Astrocyte of the spinal cord (primary cell): ENCODE results near the gene MRGPRG.
"Not testable (repeated sequence)": the region's sequence is repeated elsewhere in the genome, so short reads cannot be mapped to it uniquely, and the experiment has no call there.

Experiments used
- DNase-seq: peaks from one replicate; pipeline ENCODE4 v3.0.0; 2011; ENCODE audit warnings: low read depth, low spot score
- H3K4me3 ChIP-seq: 2 replicates; pipeline ENCODE4 v1.5.1; 2011; ENCODE audit warnings: low read depth, mild to moderate bottlenecking, low read length, moderate library complexity
- CTCF ChIP-seq: IDR thresholded peaks from 2 replicates; pipeline ENCODE4 v1.5.1; 2012; ENCODE audit warnings: low read depth, mild to moderate bottlenecking, low read length, inconsistent platforms
- in situ Hi-C: cut with HindIII; loops from 2 replicates; pipeline ENCODE4 v1.10.0; 2017; ENCODE audit warnings: low sequenced_read_pairs

The MRGPRG gene

DNA sequence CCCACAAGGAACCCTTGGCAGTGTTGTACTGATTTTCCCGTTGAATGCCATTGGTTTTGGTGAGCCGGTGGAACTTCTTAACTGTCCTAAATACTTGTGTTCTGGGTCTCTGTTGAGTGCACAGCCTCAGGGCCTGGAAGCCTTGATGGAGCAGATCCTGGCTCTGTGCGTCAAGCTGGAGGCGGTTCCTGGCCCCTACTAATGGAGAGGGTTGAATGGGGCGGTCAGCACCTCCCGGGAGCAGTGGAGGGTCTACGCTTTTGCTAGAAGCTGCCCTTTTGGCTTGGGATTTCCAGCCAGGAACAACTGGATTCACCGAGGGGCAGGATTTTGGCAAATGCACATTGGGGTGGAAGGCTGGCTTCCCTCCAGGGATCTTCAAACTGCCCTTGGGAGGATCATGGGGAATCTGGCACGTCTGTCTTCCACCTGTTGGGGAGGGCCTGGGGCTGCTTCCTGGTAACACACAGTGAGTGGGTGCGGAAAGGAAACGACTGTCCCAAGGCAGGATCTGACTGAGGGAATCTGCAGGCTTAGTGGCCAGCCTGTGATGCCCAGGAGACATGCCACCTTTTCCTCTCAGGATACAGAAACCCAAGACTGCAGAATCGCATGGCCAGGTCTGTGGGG, 46.6 kb downstream of the MRGPRG start:
- TF ChIP-seq CTCF = no peak
- DNase-seq = no peak
- in situ Hi-C loops = no loop called here
- H3K4me3 ChIP-seq = no peak overlapping the region

DNA sequence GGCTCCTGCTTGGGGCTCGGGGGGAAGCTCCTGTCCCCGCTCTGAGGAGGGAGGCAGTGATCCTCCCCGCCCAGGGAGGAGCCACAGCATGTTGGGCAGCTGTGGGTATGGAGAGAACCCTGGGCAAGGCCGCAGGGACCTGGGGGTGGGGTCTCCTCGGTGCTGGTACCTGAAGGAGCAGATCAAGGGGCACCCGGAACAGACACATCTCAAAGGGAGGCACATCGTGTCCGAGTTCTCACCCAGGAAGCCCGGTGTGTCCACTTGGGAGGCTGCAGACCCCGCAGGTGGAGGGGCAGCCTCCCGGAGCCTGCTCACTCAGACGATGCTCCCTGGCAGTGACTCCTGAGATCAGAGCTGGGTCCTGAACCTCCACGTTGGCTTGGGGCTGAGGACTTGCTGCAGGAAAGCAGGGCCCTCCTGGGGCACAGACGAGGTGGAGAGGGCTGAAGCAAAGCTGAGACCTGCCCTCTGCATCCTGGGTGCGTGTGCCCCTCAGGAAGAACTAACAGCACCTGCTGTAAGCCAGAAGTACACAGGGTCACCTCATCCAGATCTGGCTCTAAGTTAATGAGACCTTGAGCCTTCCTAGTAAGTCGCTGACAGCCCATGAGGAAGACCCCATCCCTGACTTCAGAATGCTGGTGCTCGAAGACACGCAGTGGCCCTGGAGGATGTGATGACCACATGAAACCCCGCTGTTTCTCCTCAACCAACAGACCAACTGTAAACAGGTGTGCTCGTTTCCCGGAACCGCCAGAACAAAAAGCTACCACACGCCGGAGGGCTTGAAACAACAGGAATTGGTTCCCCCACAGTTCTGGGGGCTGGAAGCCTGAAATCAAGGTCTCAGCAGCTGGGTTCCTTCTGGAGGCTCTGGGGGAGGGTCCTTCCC, 47.6 kb downstream of the MRGPRG start:
- in situ Hi-C loops = no loop called here

DNA sequence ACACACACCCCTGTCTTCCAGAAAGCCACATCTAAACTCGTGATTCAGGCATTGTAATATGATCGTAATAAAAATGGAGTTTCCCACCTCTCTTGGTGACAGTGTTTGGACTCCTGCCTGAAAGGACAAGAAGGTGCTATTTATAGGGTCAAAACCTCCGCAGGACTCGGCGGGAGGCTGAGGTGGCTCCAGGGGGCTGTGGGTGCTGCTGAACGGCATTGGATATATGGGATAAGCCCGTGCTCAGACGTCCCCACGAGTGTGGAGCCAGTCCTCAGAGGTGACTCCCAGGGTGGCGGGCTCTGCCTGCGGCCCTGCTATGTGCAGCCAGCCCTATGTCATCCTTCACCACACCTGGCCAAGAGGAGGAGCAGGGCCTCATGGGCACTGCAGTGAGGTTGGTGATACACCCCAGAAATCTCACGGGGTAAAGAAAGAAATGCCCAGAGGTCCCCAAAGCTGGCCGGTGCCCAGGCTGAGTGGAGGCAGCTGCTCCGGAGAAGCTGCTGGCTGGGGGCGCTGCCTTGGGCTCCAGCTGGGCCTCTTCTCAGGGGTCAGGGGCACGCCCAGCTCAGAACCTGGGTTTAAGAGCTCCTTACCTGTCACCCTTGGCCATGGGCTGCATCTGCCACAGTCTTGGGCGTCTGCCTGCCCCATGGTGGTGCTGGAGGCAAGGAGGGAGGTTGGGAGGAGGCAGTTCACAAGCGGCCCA, 48.4 kb downstream of the MRGPRG start:
- H3K4me3 ChIP-seq = no peak overlapping the region
- TF ChIP-seq CTCF = no peak
- in situ Hi-C loops = no loop called here
- no peak for DNase-seq

More for the DNA sequence above, 47.6 kb downstream of the MRGPRG start:
- no peak overlapping the region for H3K4me3 ChIP-seq
- no peak for DNase-seq
- TF ChIP-seq CTCF = no peak

- in situ Hi-C loops = no loop called here
- no peak for TF ChIP-seq CTCF
- H3K4me3 ChIP-seq = peak overlapping the region; percentile 34
- DNase-seq = peak; percentile 82
Observed at GRCh38 chr11:3169255-3170043, 49.2 kb downstream of the MRGPRG start.

DNA sequence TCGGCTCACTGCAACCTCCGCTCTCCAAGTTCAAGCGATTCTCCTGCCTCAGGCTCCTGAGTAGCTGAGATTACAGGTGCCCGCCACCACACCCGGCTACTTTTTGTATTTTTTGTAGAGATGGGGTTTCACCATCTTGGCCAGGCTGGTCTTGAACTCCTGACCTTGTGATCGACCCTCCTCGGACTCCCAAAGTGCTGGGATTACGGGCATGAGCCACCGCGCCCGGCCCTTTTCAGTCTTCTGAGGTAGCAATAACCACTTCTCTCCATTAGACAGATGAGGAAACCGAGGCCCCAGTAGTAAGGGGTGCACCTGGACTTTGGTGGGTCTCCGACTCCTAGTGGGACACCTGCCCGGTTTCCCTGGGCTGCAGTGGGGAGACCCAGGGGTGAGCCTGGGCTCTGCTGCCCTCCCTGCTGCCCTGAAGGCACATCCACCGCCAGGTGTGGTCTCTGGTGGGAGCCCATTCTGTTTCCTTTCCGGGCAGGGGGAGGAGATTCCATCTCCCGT, 49.8 kb downstream of the MRGPRG start:
- in situ Hi-C loops, H3K4me3 ChIP-seq, DNase-seq: not testable (repeated sequence)
